Stimulated activated effector memory CD8-positive, alpha-beta T cell treated with anti-CD3 and anti-CD28 coated beads, Interleukin-12 subunit alpha, Interleukin-12 subunit beta, amount 100 ng/mL, for 72 hours (primary cell): ENCODE data around the gene OR1E2.
"Not testable (repeated sequence)": the region's sequence is repeated elsewhere in the genome, so short reads cannot be mapped to it uniquely, and the experiment has no call there.

Experiments used
- ATAC-seq: fragments of 150-1000 bp; cut with Tn5 transposase; 2 replicates; pipeline ENCODE4 v1.10.0; 2021
- DNase-seq, 2 donors: peaks; one replicate each; pipeline ENCODE4 v3.0.0; 2021 to 2022; ENCODE audit warnings: low spot score in 2 of 2
- H3K27ac Mint-ChIP-seq: one replicate; pipeline ENCODE4 v1.8.0; 2022; ENCODE audit warnings: mild to moderate bottlenecking, mixed read lengths
- H3K36me3 Mint-ChIP-seq: one replicate; pipeline ENCODE4 v1.8.0; 2022; ENCODE audit warnings: mild to moderate bottlenecking, mixed read lengths
- H3K4me1 Mint-ChIP-seq: one replicate; pipeline ENCODE4 v1.8.0; 2022; ENCODE audit warnings: mixed read lengths
- H3K4me3 Mint-ChIP-seq: one replicate; pipeline ENCODE4 v1.8.0; 2022; ENCODE audit warnings: mild to moderate bottlenecking, mixed read lengths
- H3K9me3 Mint-ChIP-seq: one replicate; pipeline ENCODE4 v1.8.0; 2022; ENCODE audit warnings: mixed read lengths

Gene OR1E2

DNA sequence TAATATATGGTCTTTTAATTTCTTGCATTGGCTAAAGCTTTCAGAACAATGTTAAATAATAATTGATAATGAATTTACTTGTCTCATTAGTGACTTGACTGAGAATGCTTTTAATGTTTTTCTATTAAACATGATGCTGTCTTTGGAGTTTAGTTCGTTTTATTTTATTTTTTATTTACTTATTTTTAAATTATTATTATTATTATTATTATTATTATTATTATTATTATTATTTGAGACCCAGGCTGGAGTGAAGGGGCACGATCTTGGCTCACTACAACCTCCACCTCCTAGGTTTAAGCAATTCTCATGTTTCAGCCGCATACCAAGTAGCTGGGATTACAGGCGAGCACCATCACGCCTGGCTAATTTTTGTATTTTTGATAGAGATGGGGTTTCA, 18.0 kb downstream of the OR1E2 start:
- Mint-ChIP-seq H3K4me1 (peaks cover 5% of the 10 kb centered on the region), H3K4me3 (no peak overlapping the region), H3K9me3 (no peaks in the 10 kb centered on the region), H3K36me3 (no peaks in the 10 kb centered on the region), H3K27ac (no peak overlapping the region)
- DNase-seq = no peak
- no peak for ATAC-seq

DNA sequence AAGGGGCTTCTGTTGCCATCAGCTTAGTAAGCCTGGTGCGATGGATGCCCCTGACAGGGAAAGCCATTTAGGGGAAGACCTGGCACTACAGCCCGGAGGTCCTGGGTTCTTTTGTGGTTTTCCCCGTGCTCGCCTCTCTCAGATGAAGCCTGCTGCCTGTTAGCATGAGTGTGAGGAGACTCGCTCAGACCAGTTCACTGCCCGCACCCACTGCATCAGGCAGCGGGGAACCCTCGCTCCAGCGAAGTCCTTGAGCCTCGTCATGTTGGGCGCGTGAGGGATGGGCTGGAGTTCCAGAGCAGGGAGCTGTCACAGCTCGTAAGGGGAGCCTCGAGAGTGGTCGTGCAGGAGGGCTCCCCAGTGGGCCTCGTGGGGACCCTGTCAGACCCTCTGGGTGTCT, 21.4 kb downstream of the OR1E2 start:
- not testable (repeated sequence) for DNase-seq, H3K9me3 Mint-ChIP-seq, H3K36me3 Mint-ChIP-seq, H3K4me3 Mint-ChIP-seq, H3K27ac Mint-ChIP-seq, H3K4me1 Mint-ChIP-seq
- peak; percentile 11 for ATAC-seq

DNA sequence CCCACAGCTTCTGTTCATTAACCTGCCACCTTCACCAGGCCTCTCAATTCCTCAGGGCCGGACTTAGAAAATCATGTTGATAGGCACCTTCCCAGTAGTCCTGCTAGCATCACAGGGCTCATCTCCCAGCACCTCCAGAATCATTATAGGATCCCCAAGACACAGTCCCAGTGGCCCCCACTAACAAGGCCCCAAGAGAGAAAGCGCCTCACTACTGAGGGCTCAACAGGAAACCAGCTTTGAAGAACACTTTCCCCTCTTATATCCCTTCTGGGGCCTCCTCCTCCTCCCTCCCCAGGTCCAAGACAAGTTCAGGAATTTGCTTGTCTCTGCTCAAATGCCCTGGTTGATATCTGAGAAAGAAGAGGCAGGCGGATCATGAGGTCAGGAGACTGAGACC, 22.6 kb downstream of the OR1E2 start, which contains the start of gene OR3A3:
OR3A3 (plus strand) TSS at position 301 of the 400 bp plus-strand sequence.
- peaks cover 6% of the 10 kb centered on the region for H3K9me3 Mint-ChIP-seq

GRCh38 chr17:3403856-3404255, 29.8 kb downstream of the OR1E2 start:
- not testable (repeated sequence) for H3K36me3 Mint-ChIP-seq, DNase-seq, H3K27ac Mint-ChIP-seq, H3K4me1 Mint-ChIP-seq, H3K9me3 Mint-ChIP-seq, H3K4me3 Mint-ChIP-seq, ATAC-seq

More for the DNA sequence above, 22.6 kb downstream of the OR1E2 start, which contains the start of gene OR3A3:
- no peak for ATAC-seq
- no peak within 1 kb of the TSS for H3K4me3 Mint-ChIP-seq
- H3K4me1 Mint-ChIP-seq = peaks cover 5% of the 10 kb centered on the region
- H3K27ac Mint-ChIP-seq = no peak within 1 kb of the TSS
- H3K36me3 Mint-ChIP-seq = no peaks in the 10 kb centered on the region
- DNase-seq = no peak

- DNase-seq (no peak), ATAC-seq (no peak)
- Mint-ChIP-seq H3K4me1 (no peaks in the 10 kb centered on the region), H3K27ac (no peak overlapping the region), H3K36me3 (no peaks in the 10 kb centered on the region), H3K9me3 (no peaks in the 10 kb centered on the region), H3K4me3 (no peak overlapping the region)
These were observed 31.9 kb downstream of the OR1E2 start for GRCh38 chr17:3401786-3402185.

DNA sequence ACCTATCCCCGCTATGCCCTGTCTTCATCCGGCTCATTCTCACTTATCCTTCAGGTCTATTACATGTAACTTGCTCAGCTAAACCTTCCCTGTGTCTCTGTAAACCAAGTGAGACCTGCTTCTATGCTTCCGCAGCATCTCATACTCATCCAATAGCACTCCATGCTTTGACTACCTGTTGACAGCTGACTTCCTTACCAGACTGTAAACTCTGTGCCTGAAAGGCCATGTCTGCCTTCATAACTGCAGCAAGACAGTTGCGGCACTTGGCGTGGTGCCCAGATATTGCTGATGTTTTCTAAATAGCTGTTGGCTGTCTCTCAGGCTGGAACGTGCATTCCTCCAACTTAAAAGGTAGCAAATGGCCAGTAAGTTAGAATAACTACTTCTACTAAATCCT, 33.6 kb downstream of the OR1E2 start:
- H3K36me3 Mint-ChIP-seq = no peaks in the 10 kb centered on the region
- H3K9me3 Mint-ChIP-seq = peaks cover 3% of the 10 kb centered on the region
- ATAC-seq (no peak), DNase-seq (no peak)
- no peak overlapping the region for H3K4me3 Mint-ChIP-seq
- H3K4me1 Mint-ChIP-seq = no peaks in the 10 kb centered on the region
- H3K27ac Mint-ChIP-seq = no peak overlapping the region

DNA sequence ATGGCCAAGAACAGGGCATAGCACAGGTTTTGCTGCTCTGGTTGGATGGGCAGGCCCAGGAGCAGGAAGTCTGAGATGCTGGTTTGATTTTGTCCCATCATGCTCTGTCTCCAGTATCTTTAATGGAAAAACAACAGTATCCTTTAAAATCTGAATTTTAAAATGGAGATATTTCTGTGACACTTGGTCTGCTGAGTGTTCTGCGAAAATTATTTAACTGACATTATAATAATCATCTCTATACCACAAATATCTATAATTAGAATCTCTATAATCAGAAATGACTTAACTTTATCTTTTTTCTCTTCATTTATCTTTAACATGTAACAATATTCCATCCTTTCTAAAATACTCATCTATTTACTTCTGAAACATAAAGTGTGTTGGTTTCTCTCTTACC, 35.3 kb downstream of the OR1E2 start, which contains the start of gene OR1E1:
OR1E1 (minus strand) TSS at position 101 of the 400 bp plus-strand sequence; CDS start at position 101, 0 bp downstream.
- Mint-ChIP-seq H3K27ac (no peak within 1 kb of the TSS), H3K9me3 (peaks cover 3% of the 10 kb centered on the region), H3K36me3 (no peaks in the 10 kb centered on the region)

DNA sequence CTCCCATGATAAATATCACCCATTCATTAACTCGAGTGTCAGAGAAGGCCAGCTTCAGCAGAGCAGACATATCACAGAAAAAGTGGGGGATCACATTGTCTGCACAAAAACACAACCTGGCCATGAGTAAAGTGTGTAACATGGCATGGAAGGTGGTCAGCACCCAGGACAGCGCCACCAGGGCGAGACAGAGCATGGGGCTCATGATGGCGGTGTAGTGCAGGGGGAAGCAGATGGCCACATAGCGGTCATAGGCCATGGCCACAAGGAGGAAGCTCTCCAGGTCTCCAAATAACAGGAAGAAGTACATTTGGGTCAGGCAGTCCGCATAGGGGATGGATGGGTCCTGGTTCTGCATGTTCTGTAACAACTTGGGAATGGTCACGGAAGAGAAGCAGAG, 35.8 kb downstream of the OR1E2 start:
- not testable (repeated sequence) for H3K4me1 Mint-ChIP-seq, H3K27ac Mint-ChIP-seq, DNase-seq, H3K4me3 Mint-ChIP-seq, H3K36me3 Mint-ChIP-seq, ATAC-seq, H3K9me3 Mint-ChIP-seq

More for the DNA sequence above, 35.3 kb downstream of the OR1E2 start, which contains the start of gene OR1E1:
- Mint-ChIP-seq H3K4me3 (no peak within 1 kb of the TSS), H3K4me1 (no peaks in the 10 kb centered on the region)
- DNase-seq = no peak
- no peak for ATAC-seq

- no peak for ATAC-seq
- no peak overlapping the region for H3K4me3 Mint-ChIP-seq
- H3K4me1 Mint-ChIP-seq = no peaks in the 10 kb centered on the region
- H3K9me3 Mint-ChIP-seq = no peaks in the 10 kb centered on the region
- no peaks in the 10 kb centered on the region for H3K36me3 Mint-ChIP-seq
- H3K27ac Mint-ChIP-seq = no peak overlapping the region
- DNase-seq = no peak
These were observed 43.9 kb downstream of the OR1E2 start for GRCh38 chr17:3389791-3390190.

DNA sequence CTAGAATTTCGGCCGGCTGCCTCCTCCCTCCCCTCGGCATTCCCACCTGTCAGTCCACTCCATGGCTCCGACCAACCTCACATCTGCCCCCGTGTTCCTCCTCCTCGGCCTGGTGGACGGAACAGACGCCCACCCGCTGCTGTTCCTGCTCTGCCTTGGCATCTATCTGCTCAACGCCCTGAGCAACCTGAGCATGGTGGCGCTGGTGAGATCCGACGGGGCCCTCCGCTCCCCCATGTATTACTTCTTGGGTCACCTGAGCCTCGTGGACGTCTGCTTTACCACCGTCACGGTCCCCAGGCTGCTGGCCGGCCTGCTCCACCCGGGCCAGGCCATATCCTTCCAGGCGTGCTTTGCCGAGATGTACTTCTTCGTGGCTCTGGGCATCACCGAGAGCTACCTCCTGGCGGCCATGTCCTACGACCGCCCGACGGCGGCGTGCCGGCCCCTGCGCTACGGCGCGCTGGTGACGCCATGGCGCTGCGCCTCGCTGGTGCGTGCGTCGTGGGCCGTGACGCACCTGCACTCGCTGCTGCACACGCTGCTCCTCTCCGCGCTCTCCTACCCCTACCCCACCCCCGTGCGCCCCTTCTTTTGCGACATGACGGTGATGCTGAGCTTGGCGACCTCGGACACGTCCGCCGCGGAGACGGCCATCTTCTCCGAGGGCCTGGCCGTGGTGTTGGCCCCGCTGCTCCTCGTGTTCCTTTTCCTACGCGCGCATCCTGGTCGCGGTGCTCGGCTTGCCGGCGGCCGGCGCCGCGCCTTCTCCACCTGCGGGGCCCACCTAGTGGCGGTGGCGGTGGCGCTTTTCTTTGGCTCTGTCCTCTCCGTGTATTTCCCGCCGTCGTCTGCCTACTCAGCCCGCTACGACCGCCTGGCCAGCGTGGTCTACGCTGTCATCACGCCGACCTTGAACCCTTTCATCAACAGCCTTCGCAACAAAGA, 47.5 kb downstream of the OR1E2 start, which contains the start of gene OR3A2:
OR3A2 (minus strand) TSS at position 440 of the 948 bp plus-strand sequence.
- DNase-seq (peak in 1 of 2 donors; percentile 14), ATAC-seq (peak; percentile 97)
- no peaks in the 10 kb centered on the region for H3K36me3 Mint-ChIP-seq
- no peaks in the 10 kb centered on the region for H3K9me3 Mint-ChIP-seq
- H3K27ac Mint-ChIP-seq = peak within 1 kb of the TSS; percentile 33
- peak within 1 kb of the TSS; percentile 76 for H3K4me3 Mint-ChIP-seq
- H3K4me1 Mint-ChIP-seq = no peaks in the 10 kb centered on the region
